Measurements from ENCODE around the gene ATXN10. TPM values are rescaled to one million over a fixed set of nuclear protein-coding genes. Genes with fewer than 3 reads are reported as not detected.

The ATXN10 gene
- total and polyA plus RNA-seq, 2 experiments from 2014 or later = 99.0 to 163 TPM

DNA sequence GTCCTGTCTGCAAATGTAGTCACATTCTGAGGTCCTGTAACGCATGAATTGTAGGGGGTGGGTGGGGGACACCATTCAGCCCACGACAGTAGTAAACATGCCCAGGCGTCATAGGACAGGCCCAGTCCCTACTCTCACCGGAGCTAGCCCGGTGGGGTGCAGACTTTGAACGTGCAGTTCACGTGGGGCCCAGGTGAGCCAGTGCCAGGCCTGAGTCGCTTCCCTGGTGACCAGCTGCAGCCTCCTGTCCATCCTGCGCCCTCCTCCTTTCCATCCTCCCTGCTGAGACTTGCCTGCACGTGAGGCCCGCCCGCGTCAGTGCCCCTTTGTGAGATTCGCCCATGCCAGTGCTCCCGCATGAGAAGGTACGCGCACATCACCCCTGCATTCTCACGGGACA, 188.6 kb downstream of the ATXN10 start:
- Mint-ChIP-seq H3K27ac (no peak overlapping the region), H3K4me1 (peaks cover 15% of the 10 kb centered on the region), H3K9me3 (no peaks in the 10 kb centered on the region), H3K4me3 (no peak overlapping the region), H3K36me3 (ENCODE audit: low read depth) (peaks cover 7% of the 10 kb centered on the region; the same call in 2 of the 3 replicates), H3K27me3 (ENCODE audit: insufficient read depth, low read depth, poor library complexity) (peaks cover 20% of the 10 kb centered on the region)
- ATAC-seq (no peak), DNase-seq (ENCODE audit: low spot score) (no peak)
- Histone ChIP-seq H3K4me2 (no peak overlapping the region), H4K20me1 (replicated peaks; ENCODE audit: insufficient read depth) (peaks cover 3% of the 10 kb centered on the region; the same call in 1 of the 2 replicates), H3K4me1 (ENCODE audit: insufficient read depth) (no peaks in the 10 kb centered on the region), H2AFZ (no peak overlapping the region), H3K36me3 (ENCODE audit: insufficient read depth) (no peaks in the 10 kb centered on the region), H3K27me3 (ENCODE audit: insufficient read depth) (peaks cover 8% of the 10 kb centered on the region), H3K9me2 (ENCODE audit: insufficient read depth) (no peaks in the 10 kb centered on the region), H3K4me3 (no peak overlapping the region), H3F3A (replicated peaks; ENCODE audit: low read depth) (no peaks in the 10 kb centered on the region), H3K79me2 (replicated peaks; ENCODE audit: insufficient read depth) (no peaks in the 10 kb centered on the region), H3K27ac (ENCODE audit: low read depth) (no peak overlapping the region)
- TF ChIP-seq, protein P1, sequence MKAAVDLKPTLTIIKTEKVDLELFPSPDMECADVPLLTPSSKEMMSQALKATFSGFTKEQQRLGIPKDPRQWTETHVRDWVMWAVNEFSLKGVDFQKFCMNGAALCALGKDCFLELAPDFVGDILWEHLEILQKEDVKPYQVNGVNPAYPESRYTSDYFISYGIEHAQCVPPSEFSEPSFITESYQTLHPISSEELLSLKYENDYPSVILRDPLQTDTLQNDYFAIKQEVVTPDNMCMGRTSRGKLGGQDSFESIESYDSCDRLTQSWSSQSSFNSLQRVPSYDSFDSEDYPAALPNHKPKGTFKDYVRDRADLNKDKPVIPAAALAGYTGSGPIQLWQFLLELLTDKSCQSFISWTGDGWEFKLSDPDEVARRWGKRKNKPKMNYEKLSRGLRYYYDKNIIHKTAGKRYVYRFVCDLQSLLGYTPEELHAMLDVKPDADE (IDR thresholded peaks at IDR 0.05) = no peak
- TF ChIP-seq EZH2 (IDR thresholded peaks at IDR 0.05; ENCODE audit: low read depth, unreplicated experiment) (no peak), CREB1 (CRISPR knock-in tag; IDR thresholded peaks at IDR 0.05; ENCODE audit: low read depth) (no peak), ZNF114 (CRISPR knock-in tag; IDR thresholded peaks at IDR 0.05) (no peak), STAT1 (IDR thresholded peaks at IDR 0.05; ENCODE audit: unreplicated experiment) (no peak), ZNF331 (CRISPR knock-in tag; IDR thresholded peaks at IDR 0.05; ENCODE audit: low read depth) (no peak), JUNB (IDR thresholded peaks at IDR 0.05; ENCODE audit: unreplicated experiment) (no peak), NANOG (IDR thresholded peaks at IDR 0.05; ENCODE audit: borderline replicate concordance) (no peak), POLR2AphosphoS5 (IDR thresholded peaks at IDR 0.05; ENCODE audit: low read depth) (no peak), EZH2phosphoT487 (IDR thresholded peaks at IDR 0.05; ENCODE audit: unreplicated experiment) (no peak)
- TF ChIP-seq, protein P2, sequence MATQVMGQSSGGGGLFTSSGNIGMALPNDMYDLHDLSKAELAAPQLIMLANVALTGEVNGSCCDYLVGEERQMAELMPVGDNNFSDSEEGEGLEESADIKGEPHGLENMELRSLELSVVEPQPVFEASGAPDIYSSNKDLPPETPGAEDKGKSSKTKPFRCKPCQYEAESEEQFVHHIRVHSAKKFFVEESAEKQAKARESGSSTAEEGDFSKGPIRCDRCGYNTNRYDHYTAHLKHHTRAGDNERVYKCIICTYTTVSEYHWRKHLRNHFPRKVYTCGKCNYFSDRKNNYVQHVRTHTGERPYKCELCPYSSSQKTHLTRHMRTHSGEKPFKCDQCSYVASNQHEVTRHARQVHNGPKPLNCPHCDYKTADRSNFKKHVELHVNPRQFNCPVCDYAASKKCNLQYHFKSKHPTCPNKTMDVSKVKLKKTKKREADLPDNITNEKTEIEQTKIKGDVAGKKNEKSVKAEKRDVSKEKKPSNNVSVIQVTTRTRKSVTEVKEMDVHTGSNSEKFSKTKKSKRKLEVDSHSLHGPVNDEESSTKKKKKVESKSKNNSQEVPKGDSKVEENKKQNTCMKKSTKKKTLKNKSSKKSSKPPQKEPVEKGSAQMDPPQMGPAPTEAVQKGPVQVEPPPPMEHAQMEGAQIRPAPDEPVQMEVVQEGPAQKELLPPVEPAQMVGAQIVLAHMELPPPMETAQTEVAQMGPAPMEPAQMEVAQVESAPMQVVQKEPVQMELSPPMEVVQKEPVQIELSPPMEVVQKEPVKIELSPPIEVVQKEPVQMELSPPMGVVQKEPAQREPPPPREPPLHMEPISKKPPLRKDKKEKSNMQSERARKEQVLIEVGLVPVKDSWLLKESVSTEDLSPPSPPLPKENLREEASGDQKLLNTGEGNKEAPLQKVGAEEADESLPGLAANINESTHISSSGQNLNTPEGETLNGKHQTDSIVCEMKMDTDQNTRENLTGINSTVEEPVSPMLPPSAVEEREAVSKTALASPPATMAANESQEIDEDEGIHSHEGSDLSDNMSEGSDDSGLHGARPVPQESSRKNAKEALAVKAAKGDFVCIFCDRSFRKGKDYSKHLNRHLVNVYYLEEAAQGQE (IDR thresholded peaks at IDR 0.05; ENCODE audit: unreplicated experiment) = no peak
- TF ChIP-seq, protein P3, sequence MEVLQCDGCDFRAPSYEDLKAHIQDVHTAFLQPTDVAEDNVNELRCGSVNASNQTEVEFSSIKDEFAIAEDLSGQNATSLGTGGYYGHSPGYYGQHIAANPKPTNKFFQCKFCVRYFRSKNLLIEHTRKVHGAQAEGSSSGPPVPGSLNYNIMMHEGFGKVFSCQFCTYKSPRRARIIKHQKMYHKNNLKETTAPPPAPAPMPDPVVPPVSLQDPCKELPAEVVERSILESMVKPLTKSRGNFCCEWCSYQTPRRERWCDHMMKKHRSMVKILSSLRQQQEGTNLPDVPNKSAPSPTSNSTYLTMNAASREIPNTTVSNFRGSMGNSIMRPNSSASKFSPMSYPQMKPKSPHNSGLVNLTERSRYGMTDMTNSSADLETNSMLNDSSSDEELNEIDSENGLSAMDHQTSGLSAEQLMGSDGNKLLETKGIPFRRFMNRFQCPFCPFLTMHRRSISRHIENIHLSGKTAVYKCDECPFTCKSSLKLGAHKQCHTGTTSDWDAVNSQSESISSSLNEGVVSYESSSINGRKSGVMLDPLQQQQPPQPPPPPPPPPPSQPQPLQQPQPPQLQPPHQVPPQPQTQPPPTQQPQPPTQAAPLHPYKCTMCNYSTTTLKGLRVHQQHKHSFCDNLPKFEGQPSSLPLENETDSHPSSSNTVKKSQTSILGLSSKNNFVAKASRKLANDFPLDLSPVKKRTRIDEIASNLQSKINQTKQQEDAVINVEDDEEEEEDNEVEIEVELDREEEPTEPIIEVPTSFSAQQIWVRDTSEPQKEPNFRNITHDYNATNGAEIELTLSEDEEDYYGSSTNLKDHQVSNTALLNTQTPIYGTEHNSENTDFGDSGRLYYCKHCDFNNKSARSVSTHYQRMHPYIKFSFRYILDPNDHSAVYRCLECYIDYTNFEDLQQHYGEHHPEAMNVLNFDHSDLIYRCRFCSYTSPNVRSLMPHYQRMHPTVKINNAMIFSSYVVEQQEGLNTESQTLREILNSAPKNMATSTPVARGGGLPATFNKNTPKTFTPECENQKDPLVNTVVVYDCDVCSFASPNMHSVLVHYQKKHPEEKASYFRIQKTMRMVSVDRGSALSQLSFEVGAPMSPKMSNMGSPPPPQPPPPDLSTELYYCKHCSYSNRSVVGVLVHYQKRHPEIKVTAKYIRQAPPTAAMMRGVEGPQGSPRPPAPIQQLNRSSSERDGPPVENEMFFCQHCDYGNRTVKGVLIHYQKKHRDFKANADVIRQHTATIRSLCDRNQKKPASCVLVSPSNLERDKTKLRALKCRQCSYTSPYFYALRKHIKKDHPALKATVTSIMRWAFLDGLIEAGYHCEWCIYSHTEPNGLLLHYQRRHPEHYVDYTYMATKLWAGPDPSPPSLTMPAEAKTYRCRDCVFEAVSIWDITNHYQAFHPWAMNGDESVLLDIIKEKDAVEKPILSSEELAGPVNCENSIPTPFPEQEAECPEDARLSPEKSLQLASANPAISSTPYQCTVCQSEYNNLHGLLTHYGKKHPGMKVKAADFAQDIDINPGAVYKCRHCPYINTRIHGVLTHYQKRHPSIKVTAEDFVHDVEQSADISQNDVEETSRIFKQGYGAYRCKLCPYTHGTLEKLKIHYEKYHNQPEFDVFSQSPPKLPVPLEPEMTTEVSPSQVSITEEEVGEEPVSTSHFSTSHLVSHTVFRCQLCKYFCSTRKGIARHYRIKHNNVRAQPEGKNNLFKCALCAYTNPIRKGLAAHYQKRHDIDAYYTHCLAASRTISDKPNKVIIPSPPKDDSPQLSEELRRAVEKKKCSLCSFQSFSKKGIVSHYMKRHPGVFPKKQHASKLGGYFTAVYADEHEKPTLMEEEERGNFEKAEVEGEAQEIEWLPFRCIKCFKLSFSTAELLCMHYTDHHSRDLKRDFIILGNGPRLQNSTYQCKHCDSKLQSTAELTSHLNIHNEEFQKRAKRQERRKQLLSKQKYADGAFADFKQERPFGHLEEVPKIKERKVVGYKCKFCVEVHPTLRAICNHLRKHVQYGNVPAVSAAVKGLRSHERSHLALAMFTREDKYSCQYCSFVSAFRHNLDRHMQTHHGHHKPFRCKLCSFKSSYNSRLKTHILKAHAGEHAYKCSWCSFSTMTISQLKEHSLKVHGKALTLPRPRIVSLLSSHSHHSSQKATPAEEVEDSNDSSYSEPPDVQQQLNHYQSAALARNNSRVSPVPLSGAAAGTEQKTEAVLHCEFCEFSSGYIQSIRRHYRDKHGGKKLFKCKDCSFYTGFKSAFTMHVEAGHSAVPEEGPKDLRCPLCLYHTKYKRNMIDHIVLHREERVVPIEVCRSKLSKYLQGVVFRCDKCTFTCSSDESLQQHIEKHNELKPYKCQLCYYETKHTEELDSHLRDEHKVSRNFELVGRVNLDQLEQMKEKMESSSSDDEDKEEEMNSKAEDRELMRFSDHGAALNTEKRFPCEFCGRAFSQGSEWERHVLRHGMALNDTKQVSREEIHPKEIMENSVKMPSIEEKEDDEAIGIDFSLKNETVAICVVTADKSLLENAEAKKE (CRISPR knock-in tag; IDR thresholded peaks at IDR 0.05) = no peak
- TF ChIP-seq, protein P4, sequence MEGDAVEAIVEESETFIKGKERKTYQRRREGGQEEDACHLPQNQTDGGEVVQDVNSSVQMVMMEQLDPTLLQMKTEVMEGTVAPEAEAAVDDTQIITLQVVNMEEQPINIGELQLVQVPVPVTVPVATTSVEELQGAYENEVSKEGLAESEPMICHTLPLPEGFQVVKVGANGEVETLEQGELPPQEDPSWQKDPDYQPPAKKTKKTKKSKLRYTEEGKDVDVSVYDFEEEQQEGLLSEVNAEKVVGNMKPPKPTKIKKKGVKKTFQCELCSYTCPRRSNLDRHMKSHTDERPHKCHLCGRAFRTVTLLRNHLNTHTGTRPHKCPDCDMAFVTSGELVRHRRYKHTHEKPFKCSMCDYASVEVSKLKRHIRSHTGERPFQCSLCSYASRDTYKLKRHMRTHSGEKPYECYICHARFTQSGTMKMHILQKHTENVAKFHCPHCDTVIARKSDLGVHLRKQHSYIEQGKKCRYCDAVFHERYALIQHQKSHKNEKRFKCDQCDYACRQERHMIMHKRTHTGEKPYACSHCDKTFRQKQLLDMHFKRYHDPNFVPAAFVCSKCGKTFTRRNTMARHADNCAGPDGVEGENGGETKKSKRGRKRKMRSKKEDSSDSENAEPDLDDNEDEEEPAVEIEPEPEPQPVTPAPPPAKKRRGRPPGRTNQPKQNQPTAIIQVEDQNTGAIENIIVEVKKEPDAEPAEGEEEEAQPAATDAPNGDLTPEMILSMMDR (conservative IDR thresholded peaks at IDR 0.05; ENCODE audit: low read depth in 2 of 2) = no peak

Data from GM23338 (cell line).